ENCODE measurements around the gene RTTN. TPM values are rescaled to one million over a fixed set of nuclear protein-coding genes. Genes with fewer than 3 reads are reported as not detected.

The RTTN gene
- total and polyA plus RNA-seq, 9 of the 15 experiments (the other 6 are each of a cell fraction or from before 2014, with no cell fraction given) = 3.1 to 18.3 (median 10.6) TPM

GRCh38 chr18:70181015-70181414 is 24.5 kb downstream of the RTTN start:
- H3K36me3 ChIP-seq (ENCODE audit: control insufficient read depth, insufficient read depth, low read length) = peaks cover 12% of the 10 kb centered on the region; the same call in 2 of the 3 replicates
- in situ Hi-C loops (cut with MboI) = no loop called here
- H3K27ac ChIP-seq (ENCODE audit: extremely low read depth, low read depth, low read length) = no peak overlapping the region
- no peak overlapping the region for H3K9ac ChIP-seq (ENCODE audit: insufficient read depth in 1 of 2, low read depth in 2 of 2, low read length in 2 of 2)
- no peaks in the 10 kb centered on the region for H3K4me1 ChIP-seq (replicated peaks in 1 of 2; ENCODE audit: control insufficient read depth in 2 of 2, insufficient read depth in 2 of 2, low read length in 2 of 2)
- no peak overlapping the region for H3K4me2 ChIP-seq (ENCODE audit: insufficient read depth, low read length)
- no peak overlapping the region for H2AFZ ChIP-seq (ENCODE audit: low read depth, low read length)
- BruUV-seq (replicated peaks) = no TSS peak
- peak in 1 of 4 experiments; percentile 4 for DNase-seq (ENCODE audit: extremely low read depth in 1 of 4, low spot score in 3 of 4)
- no peak for FAIRE-seq
- no peaks in the 10 kb centered on the region for H3K27me3 ChIP-seq (ENCODE audit: control insufficient read depth in 2 of 2, insufficient read depth in 2 of 2, low read length in 2 of 2)
- intact Hi-C loops (cut with micrococcal nuclease) = no loop called here
- TF ChIP-seq POLR2A (conservative IDR thresholded peaks at IDR 0.05) (no peak), ETS2 (tag; IDR thresholded peaks at IDR 0.05; ENCODE audit: borderline replicate concordance, poor library complexity, severe bottlenecking) (no peak), FOSL1 (tag; conservative IDR thresholded peaks at IDR 0.05) (peak; percentile 49), CHAMP1 (IDR thresholded peaks at IDR 0.05) (no peak), SRSF9 (IDR thresholded peaks at IDR 0.05; ENCODE audit: borderline replicate concordance, low read depth, low read length) (no peak), JUND (IDR thresholded peaks at IDR 0.05; ENCODE audit: borderline replicate concordance, low read depth, low read length) (no peak), JUND (tag; IDR thresholded peaks at IDR 0.05; ENCODE audit: borderline replicate concordance, low read depth, low read length) (0 out of 3 replicates have a peak, but pooled peaks have one; percentile 24)
- TF ChIP-seq, protein P1, sequence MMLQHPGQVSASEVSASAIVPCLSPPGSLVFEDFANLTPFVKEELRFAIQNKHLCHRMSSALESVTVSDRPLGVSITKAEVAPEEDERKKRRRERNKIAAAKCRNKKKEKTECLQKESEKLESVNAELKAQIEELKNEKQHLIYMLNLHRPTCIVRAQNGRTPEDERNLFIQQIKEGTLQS (IDR thresholded peaks at IDR 0.05) = peak; percentile 41; the same call in 1 of the 2 replicates
- TF ChIP-seq, protein P1 (CRISPR knock-in tag; conservative IDR thresholded peaks at IDR 0.05) = no peak
- no peaks in the 10 kb centered on the region for H3K9me3 ChIP-seq (replicated peaks; ENCODE audit: control insufficient read depth, insufficient read depth, low read depth, low read length)
- H4K20me1 ChIP-seq (replicated peaks; ENCODE audit: control insufficient read depth, insufficient read depth, low read length) = no peaks in the 10 kb centered on the region
- H3K4me3 ChIP-seq = no peak overlapping the region
- no peaks in the 10 kb centered on the region for H3K79me2 ChIP-seq (ENCODE audit: control insufficient read depth, insufficient read depth, low read length)
- no peaks in the 10 kb centered on the region for H3K9me1 ChIP-seq (ENCODE audit: control insufficient read depth, insufficient read depth, low read length)
- CTCF ChIA-PET (ENCODE audit: low intra/inter-chr PET ratio) = interaction anchor here (0.6 kb wide), 1 partner anchor 270 kb away, joined by 3 read pairs; no protein-coding TSS in a partner anchor
- 56% methylated on average over 1 of the region's 1 CpG for WGBS (ENCODE audit: insufficient coverage, low coverage, missing lambda C conversion rate)
- no peak for ATAC-seq
- POLR2A ChIA-PET = no interaction called here
